Measurements from ENCODE around the gene SLC2A14.
"Not testable (repeated sequence)": the region's sequence is repeated elsewhere in the genome, so short reads cannot be mapped to it uniquely, and the experiment has no call there.

SLC2A14 gene

GRCh38 chr12:7869137-7869536 is 3.6 kb downstream of the SLC2A14 start:
- DNase-seq (ENCODE audit: low read depth): no peak

- DNase-seq (ENCODE audit: low read depth): no peak
Measured at GRCh38 chr12:7868391-7868790, 4.3 kb downstream of the SLC2A14 start.

DNA sequence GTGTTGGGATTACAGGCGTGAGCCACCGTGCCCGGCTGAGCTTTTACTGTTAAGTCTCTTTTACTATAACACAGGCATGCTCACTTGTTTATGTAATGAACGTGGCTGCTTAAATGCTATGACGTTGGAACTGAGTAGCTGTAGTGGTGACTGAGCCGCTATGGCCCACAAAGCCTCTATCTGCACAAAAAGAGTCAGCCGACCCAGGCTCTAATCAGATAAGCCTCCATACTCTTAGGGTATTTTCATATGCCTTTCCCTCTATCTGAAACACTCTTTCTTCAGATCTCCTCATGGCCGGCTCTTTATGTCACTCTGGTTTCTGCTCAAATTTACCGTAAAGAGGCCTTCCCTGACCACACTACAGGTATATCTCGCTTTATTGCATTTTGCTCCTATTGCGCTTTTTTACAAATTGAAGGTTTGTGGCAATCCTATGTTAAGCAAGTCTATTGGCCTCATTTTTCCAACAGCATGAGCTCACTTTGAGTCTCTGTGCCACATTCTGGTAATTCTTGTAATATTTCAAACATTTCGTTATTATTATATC is 8.0 kb downstream of the SLC2A14 start:
- DNase-seq (ENCODE audit: low read depth): no peak

GRCh38 chr12:7862814-7863348 is 9.8 kb downstream of the SLC2A14 start:
- peak; percentile 11 for DNase-seq (ENCODE audit: low read depth)

DNA sequence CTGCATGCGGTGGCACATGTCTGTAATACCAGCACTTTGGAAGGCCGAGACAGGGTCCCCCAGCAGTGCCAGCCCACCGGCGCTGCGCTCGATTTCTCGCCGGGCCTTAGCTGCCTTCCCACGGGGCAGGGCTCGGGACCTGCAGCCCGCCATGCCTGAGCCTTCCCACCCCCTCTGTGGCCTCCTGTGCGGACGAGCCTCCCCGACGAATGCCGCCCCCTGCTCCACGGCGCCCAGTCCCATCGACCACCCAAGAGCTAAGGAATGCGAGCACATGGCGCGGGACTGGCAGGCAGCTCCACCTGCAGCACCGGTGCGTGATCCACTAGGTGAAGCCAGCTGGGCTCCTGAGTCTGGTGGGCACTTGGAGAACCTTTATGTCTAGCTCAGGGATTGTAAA is 10.4 kb downstream of the SLC2A14 start:
- not testable (repeated sequence) for DNase-seq (ENCODE audit: low read depth)

GRCh38 chr12:7859552-7859951 is 13.2 kb downstream of the SLC2A14 start:
- no peak for DNase-seq (ENCODE audit: low read depth)

DNA sequence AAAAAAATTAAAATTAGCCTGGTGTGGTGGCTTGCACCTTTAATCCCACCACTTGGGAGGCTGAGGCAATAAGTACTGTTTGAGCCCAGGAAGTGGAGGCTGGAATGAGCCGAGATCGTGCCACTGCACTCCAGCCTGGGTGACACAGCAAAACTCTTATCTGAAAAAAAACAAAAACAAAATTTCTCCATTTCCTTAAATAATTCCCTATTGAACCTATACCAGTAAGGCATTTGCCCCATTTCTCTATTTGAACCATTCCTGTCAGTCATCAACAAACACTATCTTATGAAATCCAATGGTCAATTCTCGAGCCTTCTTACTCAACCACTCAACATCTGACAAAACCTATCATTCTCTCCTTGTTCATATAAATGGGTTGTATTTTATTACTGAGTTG is 14.7 kb downstream of the SLC2A14 start:
- no peak for DNase-seq (ENCODE audit: low read depth)

GRCh38 chr12:7856516-7856915 is 16.2 kb downstream of the SLC2A14 start:
- DNase-seq (ENCODE audit: low read depth): no peak

GRCh38 chr12:7853557-7853956 is 19.2 kb downstream of the SLC2A14 start:
- DNase-seq (ENCODE audit: low read depth): no peak

DNA sequence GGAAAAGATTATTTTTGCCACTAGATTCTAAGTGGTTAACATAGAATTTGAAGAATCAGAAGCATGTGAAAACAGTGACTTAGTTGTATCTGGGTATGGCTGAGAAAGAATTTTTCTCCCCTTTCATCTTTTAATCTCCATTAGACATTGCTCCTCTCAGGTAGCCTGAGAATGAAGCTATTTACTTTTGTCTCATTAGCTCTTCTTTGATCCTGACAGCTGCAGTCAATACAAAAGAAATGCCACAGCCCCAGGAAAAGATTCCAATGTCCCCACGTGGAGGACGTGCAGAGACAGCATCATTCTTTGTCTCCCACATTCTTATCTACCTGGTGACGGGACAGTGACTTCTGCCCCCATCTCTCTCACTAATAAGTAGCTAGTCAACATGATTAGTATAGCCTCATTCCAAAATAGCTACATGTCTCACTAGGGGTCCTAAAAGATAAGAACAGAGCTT is 21.1 kb downstream of the SLC2A14 start:
- not testable (repeated sequence) for DNase-seq (ENCODE audit: low read depth)

DNA sequence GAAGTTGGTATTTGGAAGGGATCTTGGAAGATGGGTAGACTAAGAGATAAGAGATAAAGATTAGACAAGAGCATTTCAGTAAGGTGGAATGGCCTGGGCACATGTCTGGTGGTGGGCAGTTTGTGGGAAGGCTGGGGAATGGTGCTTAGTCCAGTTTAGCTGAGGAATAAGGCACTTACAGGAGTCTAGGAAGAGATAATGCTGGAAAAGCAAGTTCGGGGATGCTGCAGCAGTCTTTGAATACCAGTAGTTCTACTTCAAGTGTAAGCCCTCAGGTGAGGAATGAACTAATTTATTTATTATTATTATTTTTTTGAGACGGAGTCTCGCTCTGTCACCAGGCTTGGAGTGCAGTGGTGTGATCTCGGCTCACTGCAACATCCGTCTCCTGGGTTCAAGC is 22.6 kb downstream of the SLC2A14 start:
- DNase-seq (ENCODE audit: low read depth): not testable (repeated sequence)

DNA sequence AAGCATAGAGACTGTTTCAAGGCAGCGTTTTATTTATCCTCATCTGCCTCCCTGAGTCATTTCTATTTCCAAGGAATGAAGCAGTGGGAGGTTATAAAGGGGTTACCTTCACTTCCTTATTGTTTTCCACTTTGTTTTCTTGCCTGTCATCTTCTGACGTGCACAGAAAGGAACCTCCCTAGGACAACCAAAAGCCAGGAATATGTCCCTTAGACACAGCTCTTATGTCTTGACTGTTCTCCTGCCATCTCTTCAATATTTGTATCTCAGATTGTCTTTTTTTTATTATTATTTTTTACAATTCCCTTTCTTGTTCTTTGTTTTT is 24.7 kb downstream of the SLC2A14 start:
- DNase-seq (ENCODE audit: low read depth): not testable (repeated sequence)

- not testable (repeated sequence) for DNase-seq (ENCODE audit: low read depth)
Measured at GRCh38 chr12:7847226-7848097, 25.3 kb downstream of the SLC2A14 start.

DNA sequence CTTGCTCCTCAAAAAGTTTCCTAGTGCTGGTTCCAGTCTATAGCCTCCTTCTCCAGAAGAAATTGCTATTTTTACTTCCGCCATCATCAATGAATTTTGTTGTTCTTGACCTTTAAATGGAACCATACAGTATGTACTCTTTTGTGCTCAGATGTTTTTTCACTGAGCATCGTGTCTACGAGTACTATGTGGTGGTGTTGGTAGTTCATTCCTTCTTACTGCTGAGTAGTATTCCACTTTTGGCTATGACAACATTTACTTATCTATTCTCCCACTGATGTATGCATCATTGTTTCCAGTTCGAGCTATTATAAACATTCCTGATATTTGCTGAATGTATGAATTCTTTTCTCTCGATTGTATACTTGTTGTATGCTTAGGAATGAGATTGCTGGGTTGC is 28.6 kb downstream of the SLC2A14 start:
- no peak for DNase-seq (ENCODE audit: low read depth)

- not testable (repeated sequence) for DNase-seq (ENCODE audit: low read depth)
Measured at GRCh38 chr12:7843583-7843982, 29.1 kb downstream of the SLC2A14 start.

GRCh38 chr12:7843149-7843548 is 29.6 kb downstream of the SLC2A14 start:
- DNase-seq (ENCODE audit: low read depth): not testable (repeated sequence)

DNA sequence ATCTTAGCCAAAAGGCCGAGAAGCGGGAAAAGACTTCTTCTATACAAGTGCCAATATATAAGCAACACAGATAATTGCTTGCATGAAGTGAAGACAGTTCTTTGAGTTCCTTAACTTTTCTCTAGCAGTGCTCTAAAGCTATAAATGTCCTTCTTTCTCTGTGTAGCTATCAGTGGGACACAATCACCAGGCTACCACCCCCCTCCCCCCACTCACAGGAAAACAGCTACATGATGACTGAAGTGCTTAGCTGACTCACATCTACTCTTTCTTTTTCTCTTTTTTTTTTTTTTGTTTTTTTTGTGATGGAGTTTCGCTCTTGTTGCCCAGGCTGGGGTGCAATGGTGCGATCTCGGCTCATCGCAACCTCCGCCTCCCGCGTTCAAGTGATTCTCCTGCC is 30.3 kb downstream of the SLC2A14 start:
- DNase-seq (ENCODE audit: low read depth): not testable (repeated sequence)

GRCh38 chr12:7839848-7840247 is 32.9 kb downstream of the SLC2A14 start:
- not testable (repeated sequence) for DNase-seq (ENCODE audit: low read depth)

- DNase-seq (ENCODE audit: low read depth): not testable (repeated sequence)
Measured at GRCh38 chr12:7839226-7839625, 33.5 kb downstream of the SLC2A14 start.

DNA sequence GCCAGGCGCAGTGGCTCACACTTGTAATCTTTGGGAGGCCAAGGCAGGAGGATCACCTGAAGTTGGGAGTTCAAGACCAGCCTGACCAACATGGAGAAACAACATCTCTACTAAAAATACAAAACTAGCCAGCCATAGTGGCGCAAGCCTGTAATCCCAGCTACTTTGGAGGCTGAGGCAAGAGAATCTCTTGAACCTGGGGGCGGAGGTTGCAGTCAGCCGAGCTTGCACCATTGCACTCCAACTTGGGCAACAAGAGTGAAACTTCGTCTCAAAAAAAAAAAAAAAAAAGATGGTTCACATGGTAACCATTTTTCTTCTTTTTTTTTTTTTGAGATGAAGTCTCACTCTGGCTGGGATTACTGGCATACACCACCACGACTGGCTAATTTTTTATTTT is 35.3 kb downstream of the SLC2A14 start:
- no peak for DNase-seq (ENCODE audit: low read depth)

- no peak for DNase-seq (ENCODE audit: low read depth)
Measured at GRCh38 chr12:7835766-7836165, 36.9 kb downstream of the SLC2A14 start.

DNA sequence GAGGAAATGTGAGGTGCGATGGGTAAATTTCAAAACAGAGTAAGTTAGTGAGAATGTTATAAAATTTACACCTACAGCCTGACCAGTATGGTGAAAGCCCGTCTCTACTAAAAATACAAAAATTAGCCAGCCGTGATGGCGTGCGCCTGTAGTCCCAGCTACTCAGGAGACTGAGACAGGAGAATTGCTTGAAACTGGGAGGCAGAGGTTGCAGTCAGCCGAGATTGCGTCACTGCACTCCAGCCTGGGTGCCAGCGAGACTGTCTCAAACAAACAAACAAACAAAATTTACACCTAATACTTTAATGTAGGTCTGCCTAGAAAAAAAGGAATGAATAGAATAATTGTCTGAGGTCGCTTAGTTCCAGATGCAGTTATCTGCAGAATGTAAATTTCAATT is 37.6 kb downstream of the SLC2A14 start:
- no peak for DNase-seq (ENCODE audit: low read depth)

DNA sequence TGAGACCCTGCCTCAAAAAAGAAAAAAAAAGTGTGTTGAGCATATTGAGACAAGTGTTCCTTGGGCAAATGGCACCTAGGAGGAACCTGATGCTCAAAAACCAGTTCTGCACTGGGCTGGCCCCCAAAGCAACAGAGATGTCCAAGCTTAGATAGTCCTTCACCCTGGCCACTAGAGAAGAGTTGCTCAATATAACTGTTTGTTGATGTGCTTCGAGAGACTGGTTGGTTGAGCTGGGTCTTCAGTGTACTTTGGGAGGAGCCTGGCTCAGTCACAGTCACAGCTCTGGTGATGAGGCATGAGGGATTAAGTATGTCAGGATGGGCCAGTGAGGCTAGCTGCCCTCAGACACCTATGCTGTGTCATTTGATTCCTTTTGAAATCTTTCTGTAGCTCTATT is 38.0 kb downstream of the SLC2A14 start:
- DNase-seq (ENCODE audit: low read depth): no peak
